ENCODE measurements around the gene ADAM23. TPM values are rescaled to one million over a fixed set of nuclear protein-coding genes. Genes with fewer than 3 reads are reported as not detected.

Gene ADAM23
- total RNA-seq, 1 experiment from 2014 or later: 24.6 TPM

DNA sequence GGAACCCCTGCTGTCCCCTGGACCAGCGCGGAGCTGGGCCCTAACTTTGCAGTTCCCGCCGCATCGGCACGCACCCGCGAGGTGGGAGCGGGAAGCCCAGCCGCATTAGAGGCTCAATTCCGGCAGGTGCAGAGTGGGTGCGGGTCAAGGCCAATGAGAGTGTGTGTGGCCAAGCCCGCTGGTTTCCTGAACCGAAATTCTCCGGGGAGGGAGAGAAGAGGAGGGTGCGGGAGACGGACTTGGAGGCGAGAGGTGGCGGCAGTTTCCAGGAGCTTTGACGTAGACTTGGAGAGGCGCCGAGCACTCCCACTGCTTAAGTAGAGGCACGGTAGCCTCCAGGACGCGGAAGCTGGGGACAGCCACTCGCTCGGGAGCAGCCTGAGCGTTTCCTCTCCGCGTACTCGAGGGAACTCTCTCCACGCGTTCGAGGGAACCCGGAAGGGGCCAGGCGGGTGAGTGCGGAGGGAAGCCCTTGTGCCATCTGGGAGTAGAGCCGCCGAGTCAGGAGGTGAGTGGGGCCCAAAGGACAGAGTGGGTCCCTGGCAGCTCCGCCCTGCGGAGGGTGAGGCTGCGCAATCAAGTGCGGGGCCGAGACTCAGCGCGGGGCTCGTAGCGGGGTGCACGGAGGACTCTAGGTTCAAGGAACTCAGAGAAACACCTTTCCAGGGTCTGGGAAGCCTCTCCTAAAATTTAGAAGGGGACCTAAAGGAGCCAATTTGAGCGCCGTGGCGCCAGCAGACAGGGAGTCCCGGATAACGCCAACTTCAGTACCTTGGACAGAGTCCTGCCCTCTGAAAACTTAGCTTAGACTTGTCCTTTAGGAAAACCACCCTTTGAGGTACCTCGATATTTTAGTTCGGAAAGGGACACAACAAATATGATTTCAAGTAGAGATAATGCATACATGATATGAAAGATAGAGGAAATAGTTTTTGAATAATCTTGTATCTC is 199.0 kb downstream of the ADAM23 start, which contains the start of gene FAM237A (continued):
- TF ChIP-seq, protein P1, sequence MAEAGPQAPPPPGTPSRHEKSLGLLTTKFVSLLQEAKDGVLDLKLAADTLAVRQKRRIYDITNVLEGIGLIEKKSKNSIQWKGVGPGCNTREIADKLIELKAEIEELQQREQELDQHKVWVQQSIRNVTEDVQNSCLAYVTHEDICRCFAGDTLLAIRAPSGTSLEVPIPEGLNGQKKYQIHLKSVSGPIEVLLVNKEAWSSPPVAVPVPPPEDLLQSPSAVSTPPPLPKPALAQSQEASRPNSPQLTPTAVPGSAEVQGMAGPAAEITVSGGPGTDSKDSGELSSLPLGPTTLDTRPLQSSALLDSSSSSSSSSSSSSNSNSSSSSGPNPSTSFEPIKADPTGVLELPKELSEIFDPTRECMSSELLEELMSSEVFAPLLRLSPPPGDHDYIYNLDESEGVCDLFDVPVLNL (CRISPR knock-in tag; IDR thresholded peaks at IDR 0.05; ENCODE audit: borderline replicate concordance, low read depth): no peak

DNA sequence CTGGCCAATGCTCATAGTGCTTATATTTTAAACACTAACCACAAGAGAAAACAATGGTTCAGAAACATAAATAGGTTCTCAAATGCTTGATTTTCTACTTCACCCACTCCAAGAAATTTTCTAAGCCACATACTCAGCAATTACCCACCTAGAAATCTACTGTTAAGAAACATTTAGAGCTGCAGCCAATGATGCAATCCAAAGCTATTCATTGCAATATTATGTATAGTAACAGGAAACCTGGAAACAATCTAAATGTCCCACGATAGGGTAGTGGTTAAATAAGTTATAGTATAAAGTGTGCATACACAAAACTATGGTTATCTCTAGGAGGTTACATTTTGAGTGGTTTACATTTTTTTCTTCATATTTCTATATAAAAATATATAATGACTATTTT is 204.7 kb downstream of the ADAM23 start:
- Mint-ChIP-seq H3K4me1 (no peaks in the 10 kb centered on the region), H3K4me3 (no peak overlapping the region), H3K27me3 (ENCODE audit: low read depth) (peaks cover 15% of the 10 kb centered on the region), H3K36me3 (no peaks in the 10 kb centered on the region), H3K9me3 (no peaks in the 10 kb centered on the region), H3K27ac (no peak overlapping the region)
- ATAC-seq: no peak
- DNase-seq (ENCODE audit: low spot score): no peak
- ChIA-PET POLR2A (no interaction called here), CTCF (no interaction called here)
- TF ChIP-seq, protein P2, sequence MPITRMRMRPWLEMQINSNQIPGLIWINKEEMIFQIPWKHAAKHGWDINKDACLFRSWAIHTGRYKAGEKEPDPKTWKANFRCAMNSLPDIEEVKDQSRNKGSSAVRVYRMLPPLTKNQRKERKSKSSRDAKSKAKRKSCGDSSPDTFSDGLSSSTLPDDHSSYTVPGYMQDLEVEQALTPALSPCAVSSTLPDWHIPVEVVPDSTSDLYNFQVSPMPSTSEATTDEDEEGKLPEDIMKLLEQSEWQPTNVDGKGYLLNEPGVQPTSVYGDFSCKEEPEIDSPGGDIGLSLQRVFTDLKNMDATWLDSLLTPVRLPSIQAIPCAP (CRISPR knock-in tag; IDR thresholded peaks at IDR 0.05): no peak
- TF ChIP-seq TCF7 (CRISPR knock-in tag; IDR thresholded peaks at IDR 0.05; ENCODE audit: low read depth) (no peak), GRHL2 (CRISPR knock-in tag; IDR thresholded peaks at IDR 0.05; ENCODE audit: insufficient replicate concordance, severe bottlenecking) (no peak), JAZF1 (CRISPR knock-in tag; IDR thresholded peaks at IDR 0.05) (no peak), ZBTB21 (CRISPR knock-in tag; IDR thresholded peaks at IDR 0.05; ENCODE audit: borderline replicate concordance) (no peak), CBFB (CRISPR knock-in tag; IDR thresholded peaks at IDR 0.05; ENCODE audit: low read depth) (no peak), MYBL2 (CRISPR knock-in tag; IDR thresholded peaks at IDR 0.05) (no peak)
- TF ChIP-seq, protein P3, sequence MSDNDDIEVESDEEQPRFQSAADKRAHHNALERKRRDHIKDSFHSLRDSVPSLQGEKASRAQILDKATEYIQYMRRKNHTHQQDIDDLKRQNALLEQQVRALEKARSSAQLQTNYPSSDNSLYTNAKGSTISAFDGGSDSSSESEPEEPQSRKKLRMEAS (CRISPR knock-in tag; IDR thresholded peaks at IDR 0.05): no peak
- TF ChIP-seq, protein P4, sequence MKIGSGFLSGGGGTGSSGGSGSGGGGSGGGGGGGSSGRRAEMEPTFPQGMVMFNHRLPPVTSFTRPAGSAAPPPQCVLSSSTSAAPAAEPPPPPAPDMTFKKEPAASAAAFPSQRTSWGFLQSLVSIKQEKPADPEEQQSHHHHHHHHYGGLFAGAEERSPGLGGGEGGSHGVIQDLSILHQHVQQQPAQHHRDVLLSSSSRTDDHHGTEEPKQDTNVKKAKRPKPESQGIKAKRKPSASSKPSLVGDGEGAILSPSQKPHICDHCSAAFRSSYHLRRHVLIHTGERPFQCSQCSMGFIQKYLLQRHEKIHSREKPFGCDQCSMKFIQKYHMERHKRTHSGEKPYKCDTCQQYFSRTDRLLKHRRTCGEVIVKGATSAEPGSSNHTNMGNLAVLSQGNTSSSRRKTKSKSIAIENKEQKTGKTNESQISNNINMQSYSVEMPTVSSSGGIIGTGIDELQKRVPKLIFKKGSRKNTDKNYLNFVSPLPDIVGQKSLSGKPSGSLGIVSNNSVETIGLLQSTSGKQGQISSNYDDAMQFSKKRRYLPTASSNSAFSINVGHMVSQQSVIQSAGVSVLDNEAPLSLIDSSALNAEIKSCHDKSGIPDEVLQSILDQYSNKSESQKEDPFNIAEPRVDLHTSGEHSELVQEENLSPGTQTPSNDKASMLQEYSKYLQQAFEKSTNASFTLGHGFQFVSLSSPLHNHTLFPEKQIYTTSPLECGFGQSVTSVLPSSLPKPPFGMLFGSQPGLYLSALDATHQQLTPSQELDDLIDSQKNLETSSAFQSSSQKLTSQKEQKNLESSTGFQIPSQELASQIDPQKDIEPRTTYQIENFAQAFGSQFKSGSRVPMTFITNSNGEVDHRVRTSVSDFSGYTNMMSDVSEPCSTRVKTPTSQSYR (CRISPR knock-in tag; IDR thresholded peaks at IDR 0.05): no peak
- TF ChIP-seq, protein P5, sequence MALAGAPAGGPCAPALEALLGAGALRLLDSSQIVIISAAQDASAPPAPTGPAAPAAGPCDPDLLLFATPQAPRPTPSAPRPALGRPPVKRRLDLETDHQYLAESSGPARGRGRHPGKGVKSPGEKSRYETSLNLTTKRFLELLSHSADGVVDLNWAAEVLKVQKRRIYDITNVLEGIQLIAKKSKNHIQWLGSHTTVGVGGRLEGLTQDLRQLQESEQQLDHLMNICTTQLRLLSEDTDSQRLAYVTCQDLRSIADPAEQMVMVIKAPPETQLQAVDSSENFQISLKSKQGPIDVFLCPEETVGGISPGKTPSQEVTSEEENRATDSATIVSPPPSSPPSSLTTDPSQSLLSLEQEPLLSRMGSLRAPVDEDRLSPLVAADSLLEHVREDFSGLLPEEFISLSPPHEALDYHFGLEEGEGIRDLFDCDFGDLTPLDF (CRISPR knock-in tag; IDR thresholded peaks at IDR 0.05): no peak
- TF ChIP-seq, protein P1 (CRISPR knock-in tag; IDR thresholded peaks at IDR 0.05; ENCODE audit: borderline replicate concordance, low read depth): no peak
- TF ChIP-seq, protein P6, sequence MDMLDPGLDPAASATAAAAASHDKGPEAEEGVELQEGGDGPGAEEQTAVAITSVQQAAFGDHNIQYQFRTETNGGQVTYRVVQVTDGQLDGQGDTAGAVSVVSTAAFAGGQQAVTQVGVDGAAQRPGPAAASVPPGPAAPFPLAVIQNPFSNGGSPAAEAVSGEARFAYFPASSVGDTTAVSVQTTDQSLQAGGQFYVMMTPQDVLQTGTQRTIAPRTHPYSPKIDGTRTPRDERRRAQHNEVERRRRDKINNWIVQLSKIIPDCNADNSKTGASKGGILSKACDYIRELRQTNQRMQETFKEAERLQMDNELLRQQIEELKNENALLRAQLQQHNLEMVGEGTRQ (CRISPR knock-in tag; IDR thresholded peaks at IDR 0.05): no peak
- TF ChIP-seq, protein P7, sequence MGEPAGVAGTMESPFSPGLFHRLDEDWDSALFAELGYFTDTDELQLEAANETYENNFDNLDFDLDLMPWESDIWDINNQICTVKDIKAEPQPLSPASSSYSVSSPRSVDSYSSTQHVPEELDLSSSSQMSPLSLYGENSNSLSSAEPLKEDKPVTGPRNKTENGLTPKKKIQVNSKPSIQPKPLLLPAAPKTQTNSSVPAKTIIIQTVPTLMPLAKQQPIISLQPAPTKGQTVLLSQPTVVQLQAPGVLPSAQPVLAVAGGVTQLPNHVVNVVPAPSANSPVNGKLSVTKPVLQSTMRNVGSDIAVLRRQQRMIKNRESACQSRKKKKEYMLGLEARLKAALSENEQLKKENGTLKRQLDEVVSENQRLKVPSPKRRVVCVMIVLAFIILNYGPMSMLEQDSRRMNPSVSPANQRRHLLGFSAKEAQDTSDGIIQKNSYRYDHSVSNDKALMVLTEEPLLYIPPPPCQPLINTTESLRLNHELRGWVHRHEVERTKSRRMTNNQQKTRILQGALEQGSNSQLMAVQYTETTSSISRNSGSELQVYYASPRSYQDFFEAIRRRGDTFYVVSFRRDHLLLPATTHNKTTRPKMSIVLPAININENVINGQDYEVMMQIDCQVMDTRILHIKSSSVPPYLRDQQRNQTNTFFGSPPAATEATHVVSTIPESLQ (CRISPR knock-in tag; IDR thresholded peaks at IDR 0.05): no peak
- TF ChIP-seq, protein P8, sequence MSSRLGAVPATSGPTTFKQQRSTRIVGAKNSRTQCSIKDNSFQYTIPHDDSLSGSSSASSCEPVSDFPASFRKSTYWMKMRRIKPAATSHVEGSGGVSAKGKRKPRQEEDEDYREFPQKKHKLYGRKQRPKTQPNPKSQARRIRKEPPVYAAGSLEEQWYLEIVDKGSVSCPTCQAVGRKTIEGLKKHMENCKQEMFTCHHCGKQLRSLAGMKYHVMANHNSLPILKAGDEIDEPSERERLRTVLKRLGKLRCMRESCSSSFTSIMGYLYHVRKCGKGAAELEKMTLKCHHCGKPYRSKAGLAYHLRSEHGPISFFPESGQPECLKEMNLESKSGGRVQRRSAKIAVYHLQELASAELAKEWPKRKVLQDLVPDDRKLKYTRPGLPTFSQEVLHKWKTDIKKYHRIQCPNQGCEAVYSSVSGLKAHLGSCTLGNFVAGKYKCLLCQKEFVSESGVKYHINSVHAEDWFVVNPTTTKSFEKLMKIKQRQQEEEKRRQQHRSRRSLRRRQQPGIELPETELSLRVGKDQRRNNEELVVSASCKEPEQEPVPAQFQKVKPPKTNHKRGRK (CRISPR knock-in tag; IDR thresholded peaks at IDR 0.05; ENCODE audit: borderline replicate concordance): no peak
- TF ChIP-seq, protein P9, sequence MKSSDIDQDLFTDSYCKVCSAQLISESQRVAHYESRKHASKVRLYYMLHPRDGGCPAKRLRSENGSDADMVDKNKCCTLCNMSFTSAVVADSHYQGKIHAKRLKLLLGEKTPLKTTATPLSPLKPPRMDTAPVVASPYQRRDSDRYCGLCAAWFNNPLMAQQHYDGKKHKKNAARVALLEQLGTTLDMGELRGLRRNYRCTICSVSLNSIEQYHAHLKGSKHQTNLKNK (CRISPR knock-in tag; IDR thresholded peaks at IDR 0.05): no peak
- TF ChIP-seq, protein P10, sequence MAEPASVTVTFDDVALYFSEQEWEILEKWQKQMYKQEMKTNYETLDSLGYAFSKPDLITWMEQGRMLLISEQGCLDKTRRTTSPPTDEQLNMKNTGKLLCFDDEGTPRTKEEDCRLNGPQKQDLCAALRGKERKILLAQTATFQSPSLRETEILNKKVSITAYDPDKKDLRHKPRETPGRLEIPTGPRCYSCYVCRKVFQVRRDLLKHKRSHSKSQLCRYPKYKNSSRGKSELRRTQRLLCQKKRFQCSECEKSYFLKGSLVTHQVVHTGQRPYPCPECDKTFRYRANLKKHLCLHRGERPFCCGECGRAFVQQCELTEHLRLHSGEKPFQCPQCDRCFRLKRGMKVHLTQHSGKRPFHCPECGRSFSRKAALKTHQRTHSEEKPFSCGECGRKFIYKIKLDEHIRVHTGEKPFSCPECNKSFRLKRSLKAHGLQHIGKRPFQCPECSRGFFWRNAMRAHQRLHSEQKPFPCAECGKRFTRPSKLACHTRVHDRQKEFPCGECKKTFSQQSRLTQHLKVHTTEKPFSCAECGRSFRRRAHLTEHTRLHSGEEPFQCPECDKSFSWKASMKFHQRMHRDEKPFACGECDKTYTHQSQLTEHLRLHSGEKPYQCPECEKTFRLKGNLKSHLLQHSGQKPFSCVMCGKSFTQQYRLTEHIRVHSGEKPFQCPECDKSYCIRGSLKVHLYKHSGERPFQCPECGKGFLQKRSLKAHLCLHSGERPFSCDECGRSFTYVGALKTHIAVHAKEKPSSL (CRISPR knock-in tag; conservative IDR thresholded peaks at IDR 0.05): no peak

Data from WTC11 (cell line).